GM18502 (cell line): Measurements from ENCODE around the gene P3H3.
"Not testable (repeated sequence)": the region's sequence is repeated elsewhere in the genome, so short reads cannot be mapped to it uniquely, and the experiment has no call there.

Experiments
- ATAC-seq: cut with Tn5 transposase; IDR thresholded peaks from one replicate; pipeline ENCODE4 v1.9.1; 2021; ENCODE audit warnings: mild to moderate bottlenecking; ENCODE audit not compliant: unreplicated experiment, poor library complexity

Gene P3H3

DNA sequence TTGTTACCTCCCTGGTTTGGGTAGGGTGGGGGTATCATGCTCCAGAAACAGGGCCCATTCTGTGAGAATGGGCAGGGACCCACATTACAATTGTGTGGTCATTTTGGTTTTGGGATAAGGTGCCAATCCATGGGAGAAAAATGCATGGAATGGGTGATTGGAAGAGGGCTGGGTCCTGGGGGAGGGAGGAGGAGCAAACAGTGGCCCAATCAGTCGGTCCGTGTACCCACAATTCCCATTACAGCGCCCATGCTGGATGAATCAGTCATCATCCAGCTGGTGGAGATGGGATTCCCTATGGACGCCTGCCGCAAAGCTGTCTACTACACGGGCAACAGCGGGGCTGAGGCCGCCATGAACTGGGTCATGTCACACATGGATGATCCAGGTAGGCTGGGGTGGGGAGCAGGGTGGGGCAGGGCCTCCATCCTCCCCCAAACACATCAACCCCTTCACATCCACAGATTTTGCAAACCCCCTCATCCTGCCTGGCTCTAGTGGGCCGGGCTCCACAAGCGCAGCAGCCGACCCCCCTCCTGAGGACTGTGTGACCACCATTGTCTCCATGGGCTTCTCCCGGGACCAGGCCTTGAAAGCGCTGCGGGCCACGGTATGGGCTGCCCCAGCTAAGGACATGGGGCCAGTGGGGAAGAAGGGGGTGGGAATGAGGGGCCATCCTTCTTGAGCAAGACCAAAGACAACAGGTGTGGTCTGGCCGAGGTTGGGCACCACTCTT is 35.5 kb downstream of the P3H3 start:
- no peak for ATAC-seq

GRCh38 chr12:6865307-6865706 is 37.1 kb downstream of the P3H3 start:
- not testable (repeated sequence) for ATAC-seq

DNA sequence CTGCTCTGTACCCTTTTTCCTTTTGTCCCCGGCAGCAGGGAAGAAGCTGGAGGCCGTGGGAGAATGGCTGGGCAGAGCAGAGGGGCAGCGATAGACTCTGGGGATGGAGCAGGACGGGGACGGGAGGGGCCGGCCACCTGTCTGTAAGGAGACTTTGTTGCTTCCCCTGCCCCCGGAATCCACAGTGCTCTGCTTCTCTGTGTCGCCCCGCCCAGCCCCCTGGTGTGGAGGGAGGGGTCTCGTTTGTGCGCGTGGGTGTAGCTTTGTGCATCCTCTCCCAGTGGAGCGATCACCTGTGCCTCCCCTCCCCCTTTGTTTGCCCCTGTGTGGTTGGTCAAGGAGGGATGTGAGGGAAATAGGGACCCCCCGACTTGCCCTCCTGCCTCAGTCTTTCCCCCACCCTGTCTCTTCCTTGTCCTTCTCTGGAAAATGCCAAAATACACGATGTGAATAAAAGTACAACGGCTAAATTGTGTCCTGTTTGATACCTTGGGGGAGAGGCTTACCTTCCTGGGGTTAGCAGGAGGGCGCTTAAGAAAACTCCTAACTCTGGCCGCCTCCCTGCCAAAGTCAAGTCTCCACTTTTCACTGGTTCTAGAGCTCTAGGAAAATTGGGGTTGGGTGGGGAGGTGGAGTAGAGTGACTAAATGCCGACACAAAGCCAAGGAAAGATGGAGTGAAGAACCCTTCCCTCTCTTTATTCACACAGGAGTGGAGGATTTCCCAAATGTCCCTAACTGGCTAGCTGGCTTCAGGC is 38.1 kb downstream of the P3H3 start:
- no peak for ATAC-seq

DNA sequence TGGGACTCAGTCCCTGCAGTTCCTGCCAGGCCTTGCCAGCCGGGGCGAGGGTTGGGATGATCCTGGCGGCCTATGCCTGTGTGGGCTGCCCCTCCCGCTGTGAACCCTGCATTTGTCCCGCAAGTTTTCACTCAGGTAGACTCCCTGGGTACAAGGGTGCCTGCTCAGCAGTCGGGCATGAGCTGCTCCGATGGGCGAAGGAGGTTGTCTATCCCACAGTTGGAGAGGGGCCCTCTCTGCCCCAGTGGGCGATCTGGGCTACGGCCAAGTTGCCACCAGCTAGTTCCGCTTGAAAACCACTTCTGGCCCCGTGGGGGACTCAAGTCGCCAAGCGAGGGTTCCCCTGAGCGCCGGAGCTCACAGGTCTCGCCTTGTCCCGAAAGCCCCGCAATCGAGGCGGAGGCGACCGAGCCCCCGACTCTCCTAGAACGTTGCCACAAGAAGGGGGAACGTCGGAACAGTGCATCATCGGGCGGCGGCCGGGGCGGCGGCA is 38.8 kb downstream of the P3H3 start:
- peak; percentile 20 for ATAC-seq

DNA sequence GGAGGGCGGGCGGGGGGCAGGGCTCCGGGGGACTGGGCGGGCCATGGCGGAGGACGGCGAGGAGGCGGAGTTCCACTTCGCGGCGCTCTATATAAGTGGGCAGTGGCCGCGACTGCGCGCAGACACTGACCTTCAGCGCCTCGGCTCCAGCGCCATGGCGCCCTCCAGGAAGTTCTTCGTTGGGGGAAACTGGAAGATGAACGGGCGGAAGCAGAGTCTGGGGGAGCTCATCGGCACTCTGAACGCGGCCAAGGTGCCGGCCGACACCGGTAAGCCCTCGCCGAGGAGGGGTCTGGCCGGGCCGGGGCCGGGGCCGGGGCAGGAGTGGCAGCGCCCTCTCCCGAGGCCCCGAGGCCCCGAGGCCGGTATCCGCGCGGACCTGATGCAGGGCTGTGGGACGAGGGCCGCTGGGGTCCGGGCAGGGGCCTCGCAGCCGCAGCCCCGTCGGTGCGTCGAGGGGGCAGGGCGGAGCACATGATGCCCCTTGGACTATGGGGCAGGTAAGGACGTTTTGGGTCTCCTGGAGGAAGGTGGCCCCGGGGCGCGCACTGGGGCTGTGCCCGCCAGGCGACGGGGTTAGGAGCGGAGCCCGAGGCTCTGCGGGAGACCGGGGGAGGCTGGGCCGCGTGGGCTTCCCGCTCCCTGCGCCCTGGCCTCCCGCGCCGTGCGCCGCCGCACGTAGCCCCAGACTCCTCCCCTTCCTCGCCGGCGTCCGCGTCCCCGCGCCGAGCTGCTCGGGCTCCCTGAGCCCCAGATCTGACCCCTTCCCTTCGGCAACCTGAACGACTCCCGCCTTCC is 39.4 kb downstream of the P3H3 start, which contains the start of gene TPI1:
TPI1 (plus strand) TSS at position 119 of the 798 bp plus-strand sequence; CDS start at position 155, 36 bp downstream.
- peak; percentile 50 for ATAC-seq

GRCh38 chr12:6868211-6869048 is 40.2 kb downstream of the P3H3 start:
- ATAC-seq: no peak

DNA sequence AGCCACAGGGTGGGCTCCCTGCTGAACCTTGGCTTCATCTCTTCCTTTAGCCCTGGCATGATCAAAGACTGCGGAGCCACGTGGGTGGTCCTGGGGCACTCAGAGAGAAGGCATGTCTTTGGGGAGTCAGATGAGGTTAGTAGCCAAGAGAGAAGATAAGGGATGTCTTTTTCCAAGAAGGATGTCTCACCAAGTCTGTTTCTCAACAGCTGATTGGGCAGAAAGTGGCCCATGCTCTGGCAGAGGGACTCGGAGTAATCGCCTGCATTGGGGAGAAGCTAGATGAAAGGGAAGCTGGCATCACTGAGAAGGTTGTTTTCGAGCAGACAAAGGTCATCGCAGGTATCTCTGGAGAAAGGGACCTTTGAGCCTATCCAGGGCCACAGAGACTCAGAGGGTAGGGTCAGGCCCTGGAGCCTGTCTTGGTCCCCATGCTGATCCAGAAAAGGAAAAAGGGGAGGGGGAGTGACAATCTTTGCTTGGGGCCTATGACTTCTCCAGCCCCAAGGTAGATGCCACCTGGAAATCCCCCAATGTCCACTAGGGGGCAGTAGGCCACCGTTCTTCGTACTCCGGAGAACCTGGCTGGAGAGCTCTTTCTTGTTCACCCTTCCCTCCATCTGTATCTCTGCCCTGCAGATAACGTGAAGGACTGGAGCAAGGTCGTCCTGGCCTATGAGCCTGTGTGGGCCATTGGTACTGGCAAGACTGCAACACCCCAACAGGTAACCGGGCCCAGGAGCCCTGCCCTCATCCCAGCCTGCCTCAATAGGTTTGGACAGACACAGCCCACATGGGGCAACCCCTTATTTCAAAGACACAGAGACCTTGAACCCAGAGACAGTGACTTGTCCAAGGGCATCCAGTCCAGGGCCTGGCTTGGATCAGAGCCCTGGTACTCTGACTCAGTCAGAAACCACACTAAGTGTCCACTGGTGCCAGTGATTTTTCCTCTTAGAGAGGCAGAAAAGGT is 41.1 kb downstream of the P3H3 start:
- ATAC-seq: no peak

DNA sequence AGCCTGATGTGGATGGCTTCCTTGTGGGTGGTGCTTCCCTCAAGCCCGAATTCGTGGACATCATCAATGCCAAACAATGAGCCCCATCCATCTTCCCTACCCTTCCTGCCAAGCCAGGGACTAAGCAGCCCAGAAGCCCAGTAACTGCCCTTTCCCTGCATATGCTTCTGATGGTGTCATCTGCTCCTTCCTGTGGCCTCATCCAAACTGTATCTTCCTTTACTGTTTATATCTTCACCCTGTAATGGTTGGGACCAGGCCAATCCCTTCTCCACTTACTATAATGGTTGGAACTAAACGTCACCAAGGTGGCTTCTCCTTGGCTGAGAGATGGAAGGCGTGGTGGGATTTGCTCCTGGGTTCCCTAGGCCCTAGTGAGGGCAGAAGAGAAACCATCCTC is 42.1 kb downstream of the P3H3 start:
- not testable (repeated sequence) for ATAC-seq

DNA sequence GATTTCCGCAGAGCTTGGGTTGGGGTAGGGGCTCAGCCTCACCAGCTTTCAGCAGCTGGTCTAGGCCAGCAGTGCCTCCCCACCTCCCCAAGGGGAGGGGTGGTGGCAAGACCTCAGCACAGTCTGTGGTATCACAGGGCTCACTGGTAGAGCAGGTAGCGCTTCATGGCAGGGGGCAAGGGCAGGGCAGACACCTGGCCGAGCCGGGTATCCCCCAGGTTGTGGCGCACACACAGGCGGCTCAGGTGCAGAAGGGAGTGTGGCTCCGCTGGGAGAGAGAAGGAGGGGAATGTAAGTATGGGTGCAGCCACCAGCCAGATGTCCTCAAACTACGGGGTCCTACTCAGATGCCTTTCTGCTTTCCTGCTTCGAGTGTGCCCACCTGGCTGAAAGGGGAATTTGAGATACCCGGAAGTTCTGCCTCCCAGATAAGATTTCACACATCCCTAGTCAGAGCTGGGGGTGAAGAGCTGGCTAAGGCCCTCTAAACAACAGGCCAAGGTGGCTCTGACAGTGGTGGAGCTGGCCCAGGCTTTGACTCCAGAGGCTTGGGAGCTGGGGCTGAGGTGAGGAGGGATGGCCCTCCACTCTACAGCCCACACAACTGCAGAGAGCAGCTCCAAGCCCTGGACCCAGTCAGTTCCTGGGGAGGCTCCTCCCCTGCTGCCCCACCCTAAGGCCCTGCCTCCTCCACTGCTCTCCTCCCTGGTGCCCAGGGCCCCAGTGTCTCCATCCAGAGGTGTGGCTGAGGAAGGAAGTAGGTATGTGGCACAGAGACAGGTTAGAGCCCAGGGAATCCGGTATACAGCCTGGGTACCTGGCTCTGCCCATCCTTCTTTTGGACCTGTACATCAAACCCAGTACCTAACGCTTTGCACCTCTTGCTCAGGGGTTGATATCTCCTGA is 43.1 kb downstream of the P3H3 start:
- ATAC-seq: no peak

- peak; percentile 37 for ATAC-seq
Measured at GRCh38 chr12:6872073-6873048, 44.2 kb downstream of the P3H3 start.

- peak; percentile 74 for ATAC-seq
Measured at GRCh38 chr12:6873094-6874014, 45.1 kb downstream of the P3H3 start, which contains the start of gene SPSB2. SPSB2 (minus strand) TSS chr12:6873303; CDS start chr12:6872901, 402 bp downstream.

DNA sequence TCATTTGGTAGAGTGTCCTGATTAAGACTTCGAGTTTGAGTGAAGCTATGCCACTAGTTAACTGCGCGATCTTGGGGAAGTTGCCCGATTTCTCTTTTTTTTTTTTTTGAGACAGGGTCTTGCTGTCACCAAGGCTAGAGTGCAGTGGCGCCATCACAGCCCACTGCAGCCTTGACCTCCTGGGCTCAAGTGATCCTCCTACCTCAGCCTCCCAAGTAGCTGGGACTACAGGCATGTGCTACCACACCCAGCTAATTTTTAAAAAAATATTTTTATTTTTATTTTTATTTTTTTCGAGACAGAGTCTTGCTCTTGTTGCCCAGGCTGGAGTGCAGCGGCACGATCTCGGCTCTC is 45.8 kb downstream of the P3H3 start:
- ATAC-seq: not testable (repeated sequence)

- ATAC-seq: not testable (repeated sequence)
Measured at GRCh38 chr12:6879824-6880223, 51.6 kb downstream of the P3H3 start.

DNA sequence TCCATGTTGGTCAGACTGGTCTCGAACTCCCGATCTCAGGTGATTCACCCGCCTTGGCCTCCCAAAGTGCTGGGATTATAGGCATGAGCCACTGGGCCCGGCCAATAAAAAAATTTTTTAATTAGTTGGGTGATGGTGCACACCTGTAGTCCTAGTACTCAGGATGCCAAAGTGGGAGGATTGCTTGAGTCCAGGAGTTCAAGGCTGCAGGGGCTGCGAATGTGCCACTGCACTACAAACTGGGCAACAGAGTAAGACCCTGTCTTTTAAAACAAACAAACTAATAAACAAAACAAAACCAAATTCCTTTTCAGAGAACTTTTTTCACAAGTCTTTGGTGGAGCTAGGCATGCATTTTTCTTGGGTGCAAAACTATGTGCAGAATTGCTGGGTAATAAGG is 55.0 kb downstream of the P3H3 start:
- no peak for ATAC-seq

DNA sequence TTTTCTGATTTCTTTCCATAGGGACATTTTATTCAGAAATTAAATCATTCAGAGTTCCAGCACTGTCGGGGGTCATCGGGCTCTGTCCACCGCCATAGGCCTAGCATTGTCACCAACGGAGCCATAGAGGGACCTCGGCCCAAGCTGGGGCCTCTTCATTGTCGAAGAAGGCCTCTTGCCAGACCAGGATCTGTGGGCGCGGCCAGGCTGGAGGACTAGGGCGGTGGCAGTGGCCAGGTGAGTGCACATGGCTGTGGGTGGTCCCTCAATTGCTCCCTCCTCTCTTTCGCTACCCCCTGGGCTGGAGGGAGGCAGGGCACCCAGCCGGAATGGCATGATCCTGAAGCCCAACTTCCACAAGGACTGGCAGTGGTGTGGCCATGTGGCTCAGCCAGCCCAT is 55.5 kb downstream of the P3H3 start:
- no peak for ATAC-seq
